ENCODE results near the gene SUSD3. TPM values are rescaled to one million over a fixed set of nuclear protein-coding genes. Genes with fewer than 3 reads are reported as not detected.
A peak's percentile ranks its signal among the peaks of the same experiment; 100 is the strongest.

SUSD3 gene
- total RNA-seq, 1 experiment from 2014 or later = 5.0 TPM

GRCh38 chr9:93057042-93057702, 1.3 kb upstream of the SUSD3 start:
- no peaks in the 10 kb centered on the region for H3K36me3 ChIP-seq (ENCODE audit: control insufficient read depth, insufficient read depth, low read length)
- in situ Hi-C loops (cut with HindIII; ENCODE audit: low pct_unique_long_range_greater_than_20kb, low sequenced_read_pairs) (no loop called here), intact Hi-C loops (cut with micrococcal nuclease; ENCODE audit: unreplicated experiment) (no loop called here)
- TF ChIP-seq TCF7L2 (IDR thresholded peaks at IDR 0.05; ENCODE audit: low read depth, low read length) = no peak
- TF ChIP-seq CTCF (IDR thresholded peaks at IDR 0.05) = no peak
- TF ChIP-seq REST (IDR thresholded peaks at IDR 0.05; ENCODE audit: insufficient read depth in 1 of 2, low read depth in 2 of 2, low read length in 1 of 2) = no peak
- TF ChIP-seq SIN3A (IDR thresholded peaks at IDR 0.05; ENCODE audit: borderline replicate concordance, insufficient read depth, low read depth, low read length) = no peak
- no peak for TF ChIP-seq POLR2AphosphoS5 (IDR thresholded peaks at IDR 0.05; ENCODE audit: low read depth, low read length)
- H3K9me3 ChIP-seq (ENCODE audit: control insufficient read depth, insufficient read depth, low read depth, low read length) = no peaks in the 10 kb centered on the region
- ChIA-PET CTCF (no interaction called here), POLR2A (interaction anchor here (0.6 kb wide), 1 partner anchor 26 kb away, joined by 8 read pairs; no protein-coding TSS in a partner anchor)
- H3K4me3 ChIP-seq (ENCODE audit: low read depth in 2 of 2, low read length in 2 of 2) = no peak overlapping the region
- H3K27ac ChIP-seq (ENCODE audit: low read length) = no peak overlapping the region
- H3K27me3 ChIP-seq (ENCODE audit: control insufficient read depth, insufficient read depth, low read length) = no peaks in the 10 kb centered on the region
- ATAC-seq = no peak
- no peak for DNase-seq (ENCODE audit: low read depth, low spot score)
- BruUV-seq (replicated peaks) = no TSS peak
- peaks cover 19% of the 10 kb centered on the region for H3K4me1 ChIP-seq (ENCODE audit: control insufficient read depth, insufficient read depth, low read length)

- intact Hi-C loops (cut with micrococcal nuclease; ENCODE audit: unreplicated experiment) = no loop called here
- TF ChIP-seq TCF7L2 (IDR thresholded peaks at IDR 0.05; ENCODE audit: low read depth, low read length) (no peak), SIN3A (IDR thresholded peaks at IDR 0.05; ENCODE audit: borderline replicate concordance, insufficient read depth, low read depth, low read length) (no peak), CTCF (IDR thresholded peaks at IDR 0.05) (no peak), POLR2AphosphoS5 (IDR thresholded peaks at IDR 0.05; ENCODE audit: low read depth, low read length) (no peak), REST (IDR thresholded peaks at IDR 0.05; ENCODE audit: insufficient read depth in 1 of 2, low read depth in 2 of 2, low read length in 1 of 2) (no peak)
- Histone ChIP-seq H3K36me3 (ENCODE audit: control insufficient read depth, insufficient read depth, low read length) (no peaks in the 10 kb centered on the region), H3K27ac (ENCODE audit: low read length) (no peak overlapping the region), H3K27me3 (ENCODE audit: control insufficient read depth, insufficient read depth, low read length) (no peaks in the 10 kb centered on the region), H3K4me1 (ENCODE audit: control insufficient read depth, insufficient read depth, low read length) (peaks cover 19% of the 10 kb centered on the region), H3K4me3 (ENCODE audit: low read depth in 2 of 2, low read length in 2 of 2) (peak overlapping the region in 1 of 2 experiments; percentile 41; a peak in 2 of 4 replicates), H3K9me3 (ENCODE audit: control insufficient read depth, insufficient read depth, low read depth, low read length) (no peaks in the 10 kb centered on the region)
- no peak for ATAC-seq
- in situ Hi-C loops (cut with HindIII; ENCODE audit: low pct_unique_long_range_greater_than_20kb, low sequenced_read_pairs) = no loop called here
- no peak for DNase-seq (ENCODE audit: low read depth, low spot score)
- BruUV-seq (replicated peaks) = no TSS peak
- ChIA-PET CTCF (no interaction called here), POLR2A (no interaction called here)
Measured at GRCh38 chr9:93057703-93058354, 672 bp upstream of the SUSD3 start.
